Peyer's patch (tissue), 4 donors: ENCODE data around the gene LUC7L. TPM values are rescaled to one million over a fixed set of nuclear protein-coding genes. Genes with fewer than 3 reads are reported as not detected.

Experiments
- DNase-seq, 3 donors: peaks; one replicate each; pipeline ENCODE4 v3.0.0-alpha.2; 2017 to 2019
- H3K27ac ChIP-seq, 4 donors: fragments of 200-600 bp; sonication (generic); one replicate each; pipeline ENCODE4 v1.5.1; 2016 to 2019
- H3K27me3 ChIP-seq, 2 donors: fragments of 200-600 bp; sonication (generic); one replicate each; pipeline ENCODE4 v1.5.1; 2019
- H3K36me3 ChIP-seq, 3 donors: fragments of 200-600 bp; sonication (generic); one replicate each; pipeline ENCODE4 v1.5.1; 2016 to 2019
- H3K4me1 ChIP-seq, 4 donors: fragments of 200-600 bp; sonication (generic); one replicate each; pipeline ENCODE4 v1.5.1; 2016 to 2019
- H3K4me3 ChIP-seq, 4 donors: fragments of 200-600 bp; sonication (generic); 1 replicate in 3 of 4; 2 replicates in 1 of 4; pipeline ENCODE4 v1.5.1; 2016 to 2019; ENCODE audit warnings: mild to moderate bottlenecking in 1 of 4
- H3K9me3 ChIP-seq, 4 donors: fragments of 200-600 bp; sonication (generic); one replicate each; pipeline ENCODE4 v1.5.1; 2016 to 2019; ENCODE audit warnings: mild to moderate bottlenecking in 1 of 4
- CTCF ChIP-seq, 6 experiments: fragments of 450-650 bp in 4 of 6; fragments of 200-600 bp in 2 of 6; sonication (generic) in 1 of 6; IDR thresholded peaks; one replicate each; pipeline ENCODE4 v1.5.1; 2017 to 2019; ENCODE audit warnings: antibody characterized with exemption in 6 of 6, mild to moderate bottlenecking in 3 of 6, moderate library complexity in 1 of 6
- POLR2A ChIP-seq, 2 donors: fragments of 450-650 bp; IDR thresholded peaks; one replicate each; pipeline ENCODE4 v1.5.1; 2017; ENCODE audit warnings: antibody characterized with exemption in 2 of 2, mild to moderate bottlenecking in 2 of 2, moderate library complexity in 2 of 2
- total RNA-seq, 4 donors: library from RNA; depleted of rRNA; stranded (reverse); fragments of >200 nt; gene quantifications; one replicate each; pipeline ENCODE4 v1.1.0, GENCODE V29; 2016

Gene LUC7L
- total RNA-seq, 4 donors from 2014 or later: 87.6 to 440 (median 156) TPM

- Histone ChIP-seq H3K36me3 (peaks cover 0 to 45% (median 0%) of the 10 kb centered on the region in 3 donors), H3K4me3 (peak overlapping the region in 1 of 4 donors; percentile 13), H3K27me3 (no peaks in the 10 kb centered on the region), H3K27ac (peak overlapping the region; percentile 58 to 90 (median 72)), H3K9me3 (no peaks in the 10 kb centered on the region), H3K4me1 (peaks cover 0 to 16% (median 4%) of the 10 kb centered on the region in 4 donors)
- peak in 2 of 3 donors; percentile 34 to 83 for DNase-seq
- no peak for TF ChIP-seq CTCF (IDR thresholded peaks at IDR 0.05)
- TF ChIP-seq POLR2A (IDR thresholded peaks at IDR 0.05): no peak
Observed at GRCh38 chr16:252366-253337, 23.4 kb upstream of the LUC7L start.

GRCh38 chr16:249431-249830 lies 20.2 kb upstream of the LUC7L start:
- no peak for DNase-seq
- H3K36me3 ChIP-seq: peaks cover 0 to 26% (median 0%) of the 10 kb centered on the region in 3 donors

GRCh38 chr16:247027-247426 lies 17.8 kb upstream of the LUC7L start:
- H3K4me3 ChIP-seq: no peak overlapping the region
- peaks cover 0 to 2% (median 0%) of the 10 kb centered on the region in 4 donors for H3K4me1 ChIP-seq
- peaks cover 0 to 22% (median 0%) of the 10 kb centered on the region in 3 donors for H3K36me3 ChIP-seq
- H3K27me3 ChIP-seq: no peaks in the 10 kb centered on the region
- no peak for DNase-seq
- no peak overlapping the region for H3K27ac ChIP-seq
- no peaks in the 10 kb centered on the region for H3K9me3 ChIP-seq
- TF ChIP-seq POLR2A (IDR thresholded peaks at IDR 0.05) (no peak), CTCF (IDR thresholded peaks at IDR 0.05) (no peak)

More at GRCh38 chr16:249431-249830, 20.2 kb upstream of the LUC7L start:
- peaks cover 0 to 16% (median 4%) of the 10 kb centered on the region in 4 donors for H3K4me1 ChIP-seq
- H3K27me3 ChIP-seq: no peaks in the 10 kb centered on the region
- H3K27ac ChIP-seq: no peak overlapping the region
- H3K4me3 ChIP-seq: no peak overlapping the region
- TF ChIP-seq POLR2A (IDR thresholded peaks at IDR 0.05): no peak
- no peak for TF ChIP-seq CTCF (IDR thresholded peaks at IDR 0.05)
- H3K9me3 ChIP-seq: no peaks in the 10 kb centered on the region

- Histone ChIP-seq H3K4me3 (no peak overlapping the region), H3K4me1 (peaks cover 0 to 19% (median 0%) of the 10 kb centered on the region in 4 donors), H3K27ac (no peak overlapping the region), H3K9me3 (no peaks in the 10 kb centered on the region), H3K36me3 (peaks cover 0 to 9% (median 0%) of the 10 kb centered on the region in 3 donors), H3K27me3 (no peaks in the 10 kb centered on the region)
- DNase-seq: peak in 1 of 3 donors; percentile 16
- no peak for TF ChIP-seq POLR2A (IDR thresholded peaks at IDR 0.05)
- no peak for TF ChIP-seq CTCF (IDR thresholded peaks at IDR 0.05)
Observed at GRCh38 chr16:245105-245504, 15.9 kb upstream of the LUC7L start.

GRCh38 chr16:243348-243747 lies 14.1 kb upstream of the LUC7L start:
- Histone ChIP-seq H3K27ac (no peak overlapping the region), H3K36me3 (no peaks in the 10 kb centered on the region), H3K4me3 (no peak overlapping the region), H3K9me3 (no peaks in the 10 kb centered on the region), H3K4me1 (peaks cover 0 to 33% (median 0%) of the 10 kb centered on the region in 4 donors), H3K27me3 (no peaks in the 10 kb centered on the region)
- TF ChIP-seq POLR2A (IDR thresholded peaks at IDR 0.05) (no peak), CTCF (IDR thresholded peaks at IDR 0.05) (no peak)
- peak in 1 of 3 donors; percentile 1 for DNase-seq
